ENCODE measurements around the gene POLG2. TPM values are rescaled to one million over a fixed set of nuclear protein-coding genes. Genes with fewer than 3 reads are reported as not detected.
"Not testable (repeated sequence)": the region's sequence is repeated elsewhere in the genome, so short reads cannot be mapped to it uniquely, and the experiment has no call there.

Gene POLG2
- total RNA-seq, 1 donor from 2014 or later = 13.0 TPM

DNA sequence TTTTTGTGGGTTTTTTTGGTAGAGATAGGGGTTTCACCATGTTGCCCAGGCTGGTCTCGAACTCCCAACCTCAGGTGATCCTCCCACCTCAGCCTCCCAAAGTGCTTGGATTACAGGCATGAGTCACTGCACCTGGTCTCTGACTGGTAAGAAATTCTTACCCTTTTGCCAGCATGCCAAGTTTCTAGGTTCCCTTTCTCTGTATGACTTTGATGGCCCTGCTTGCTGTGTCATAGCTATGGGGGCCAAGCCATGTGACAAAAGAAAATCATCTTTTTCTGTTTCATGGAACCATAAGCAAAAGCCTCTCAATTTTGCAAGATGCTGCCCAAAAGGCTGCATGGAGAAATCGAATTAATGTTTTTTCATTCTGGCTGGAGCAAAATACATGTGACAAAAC lies 66.8 kb downstream of the POLG2 start:
- H3K27me3 ChIP-seq (ENCODE audit: control insufficient read depth in 3 of 3, insufficient read depth in 3 of 3, low read length in 3 of 3); H3K27ac ChIP-seq (ENCODE audit: low read depth, low read length); H3K4me3 ChIP-seq (ENCODE audit: low read length in 3 of 3): not testable (repeated sequence)

DNA sequence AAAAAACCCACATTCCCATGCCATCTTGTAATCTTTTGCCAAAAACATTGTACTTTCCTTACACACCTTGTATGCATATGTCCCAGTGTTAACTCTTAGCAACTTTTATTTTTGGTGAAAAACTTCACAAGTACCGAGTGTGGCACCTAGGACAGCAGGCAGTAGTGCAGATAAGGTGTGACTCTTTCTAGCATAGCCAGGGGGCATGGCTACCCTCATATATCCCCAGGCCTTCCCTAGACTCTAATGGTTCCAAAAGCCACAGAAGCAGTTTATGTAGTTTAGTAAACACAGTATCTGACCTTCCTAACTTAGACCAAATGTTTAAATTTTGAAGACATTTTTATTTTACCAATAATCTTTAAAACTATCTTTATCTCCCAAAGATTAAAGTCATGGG lies 68.4 kb downstream of the POLG2 start:
- Histone ChIP-seq H3K36me3 (ENCODE audit: control insufficient read depth in 3 of 3, insufficient read depth in 3 of 3, low read length in 3 of 3) (no peaks in the 10 kb centered on the region), H3K27me3 (ENCODE audit: control insufficient read depth in 3 of 3, insufficient read depth in 3 of 3, low read length in 3 of 3) (no peaks in the 10 kb centered on the region), H3K4me3 (ENCODE audit: low read length in 3 of 3) (no peak overlapping the region), H3K4me1 (ENCODE audit: control insufficient read depth in 3 of 3, insufficient read depth in 3 of 3, low read length in 3 of 3) (no peaks in the 10 kb centered on the region), H3K9ac (ENCODE audit: low read depth in 1 of 3, low read length in 3 of 3) (no peak overlapping the region), H3K9me3 (ENCODE audit: control insufficient read depth in 3 of 3, low read length in 3 of 3) (no peaks in the 10 kb centered on the region), H3K27ac (ENCODE audit: low read depth, low read length) (no peak overlapping the region)

More for the DNA sequence above, 66.8 kb downstream of the POLG2 start:
- H3K4me1 ChIP-seq (ENCODE audit: control insufficient read depth in 3 of 3, insufficient read depth in 3 of 3, low read length in 3 of 3); H3K9me3 ChIP-seq (ENCODE audit: control insufficient read depth in 3 of 3, low read length in 3 of 3); H3K9ac ChIP-seq (ENCODE audit: low read depth in 1 of 3, low read length in 3 of 3); H3K36me3 ChIP-seq (ENCODE audit: control insufficient read depth in 3 of 3, insufficient read depth in 3 of 3, low read length in 3 of 3): not testable (repeated sequence)

Small RNA genes lying within 50 kb of the gene (small RNA-seq; reads per million reads assigned to genes)
- not detected for gene ATP5MFP4

Other genes starting within 250 kb of the POLG2 start
- 20.4 TPM for gene TEX2, start 233.8 kb downstream of the POLG2 start, total RNA-seq
- gene PECAM1, start 106.2 kb downstream of the POLG2 start, total RNA-seq = 57.9 TPM
- gene MILR1, start 47.9 kb downstream of the POLG2 start, total RNA-seq = 10.4 TPM
- 259 TPM for gene DDX5, start 9.2 kb upstream of the POLG2 start, total RNA-seq
- 42.3 TPM for gene CEP95, start 9.9 kb upstream of the POLG2 start, total RNA-seq
- gene SMURF2, start 165.3 kb upstream of the POLG2 start, total RNA-seq = 32.4 TPM

All from skeletal muscle tissue (tissue), 5 donors.